ENCODE measurements around the gene HIVEP3.

HIVEP3 gene

GRCh38 chr1:41666981-41667631 is 251.6 kb downstream of the HIVEP3 start:
- peaks cover 0 to 23% (median 9%) of the 10 kb centered on the region in 3 experiments for H3K27me3 ChIP-seq (ENCODE audit: control insufficient read depth in 3 of 3, insufficient read depth in 3 of 3, low read depth in 1 of 3, low read length in 3 of 3)
- H2AK5ac ChIP-seq (ENCODE audit: low read depth, low read length), result no peak overlapping the region
- no peak overlapping the region for H3K27ac ChIP-seq (replicated peaks; ENCODE audit: low read length)
- no peak overlapping the region for H3K4me2 ChIP-seq (ENCODE audit: insufficient read depth, low read length, poor library complexity, severe bottlenecking)
- H3K9ac ChIP-seq (ENCODE audit: low read depth, low read length, poor library complexity), result no peak overlapping the region
- H3K23ac ChIP-seq (ENCODE audit: low read depth, low read length, poor library complexity), result no peak overlapping the region
- no peak overlapping the region for H4K91ac ChIP-seq (ENCODE audit: low read depth, low read length, poor library complexity)
- H3K4me3 ChIP-seq (ENCODE audit: low read length in 2 of 2), result no peak overlapping the region
- peaks cover 9 to 12% of the 10 kb centered on the region in 2 donors for H3K4me1 ChIP-seq (ENCODE audit: control insufficient read depth in 2 of 2, insufficient read depth in 1 of 2, low read depth in 1 of 2, low read length in 2 of 2)
- no peak overlapping the region for H2AFZ ChIP-seq (ENCODE audit: low read length)
- H3K18ac ChIP-seq (ENCODE audit: low read length), result no peak overlapping the region
- H2BK120ac ChIP-seq (ENCODE audit: low read depth, low read length), result no peak overlapping the region
- H3K14ac ChIP-seq (ENCODE audit: low read length), result no peak overlapping the region
- H3K36me3 ChIP-seq (replicated peaks in 1 of 2; ENCODE audit: control insufficient read depth in 2 of 2, insufficient read depth in 2 of 2, low read length in 2 of 2), result no peaks in the 10 kb centered on the region
- H2BK12ac ChIP-seq (ENCODE audit: low read length), result no peak overlapping the region
- H3K9me3 ChIP-seq (replicated peaks in 1 of 2; ENCODE audit: control insufficient read depth in 2 of 2, insufficient read depth in 1 of 2, low read depth in 1 of 2, low read length in 2 of 2), result no peaks in the 10 kb centered on the region
- no peak overlapping the region for H4K8ac ChIP-seq (ENCODE audit: low read depth, low read length)
- DNase-seq (ENCODE audit: low spot score), result no peak
- H2BK15ac ChIP-seq (ENCODE audit: low read length), result no peak overlapping the region
- H3K79me1 ChIP-seq (ENCODE audit: low read depth, low read length), result no peaks in the 10 kb centered on the region
- no CpG with 5 or more reads among the region's 3 CpGs for WGBS, 2 donors (ENCODE audit: extremely low coverage in 2 of 2, insufficient read length in 2 of 2, insufficient replicate concordance in 1 of 2)
- no peak overlapping the region for H3K4ac ChIP-seq (ENCODE audit: low read length)
- H2BK5ac ChIP-seq (ENCODE audit: low read length), result no peak overlapping the region

- Histone ChIP-seq H3K27ac (replicated peaks; ENCODE audit: low read length) (no peak overlapping the region), H3K79me1 (ENCODE audit: low read depth, low read length) (no peaks in the 10 kb centered on the region)
These were observed 252.5 kb downstream of the HIVEP3 start for GRCh38 chr1:41665962-41666917.

DNA sequence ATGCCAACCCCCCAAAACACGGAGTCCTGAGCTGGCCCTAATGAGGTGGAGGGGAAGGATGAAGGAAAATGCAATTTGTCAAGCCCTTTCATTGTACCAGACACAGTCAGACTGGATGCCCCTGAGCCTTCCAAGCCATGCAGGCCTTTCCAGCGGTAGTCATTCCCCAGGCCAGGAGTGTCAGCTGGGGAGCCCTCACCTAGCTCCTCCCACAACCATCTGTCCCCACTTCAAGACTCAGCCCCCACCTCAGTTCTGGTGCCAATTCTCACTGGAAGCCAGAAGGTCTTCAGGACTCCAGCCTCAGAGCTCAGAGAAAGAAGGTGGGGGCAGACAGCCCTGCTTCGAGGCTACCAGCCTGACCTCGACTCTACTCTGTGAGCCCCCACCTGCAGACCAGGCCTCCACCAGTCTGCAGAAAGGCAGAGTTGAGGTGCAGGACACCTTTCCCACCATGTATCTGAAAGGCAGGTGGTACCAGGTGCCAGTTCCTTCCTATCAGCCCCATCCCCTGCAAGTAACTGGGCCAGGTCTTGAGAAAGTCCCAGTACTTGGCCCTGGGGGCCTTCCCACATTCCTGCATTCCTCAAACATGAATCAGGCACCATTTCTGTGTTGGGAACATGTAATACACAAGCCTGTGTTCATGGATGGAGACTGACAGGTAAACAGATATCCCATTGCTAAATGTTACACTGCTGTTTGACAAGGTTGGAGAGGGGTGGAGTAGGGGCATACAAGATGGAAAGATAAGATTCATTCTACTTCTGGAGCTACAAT is 253.7 kb downstream of the HIVEP3 start:
- WGBS, 2 donors (ENCODE audit: extremely low coverage in 2 of 2, insufficient read length in 2 of 2, insufficient replicate concordance in 1 of 2), result no CpG with 5 or more reads among the region's 4 CpGs

More at GRCh38 chr1:41665962-41666917, 252.5 kb downstream of the HIVEP3 start:
- Histone ChIP-seq H3K4me1 (ENCODE audit: control insufficient read depth in 2 of 2, insufficient read depth in 1 of 2, low read depth in 1 of 2, low read length in 2 of 2) (peaks cover 12 to 15% of the 10 kb centered on the region in 2 donors), H3K4me2 (ENCODE audit: insufficient read depth, low read length, poor library complexity, severe bottlenecking) (no peak overlapping the region), H2BK12ac (ENCODE audit: low read length) (no peak overlapping the region), H2BK15ac (ENCODE audit: low read length) (no peak overlapping the region), H2AFZ (ENCODE audit: low read length) (no peak overlapping the region), H4K91ac (ENCODE audit: low read depth, low read length, poor library complexity) (no peak overlapping the region), H2BK120ac (ENCODE audit: low read depth, low read length) (no peak overlapping the region), H3K9me3 (replicated peaks in 1 of 2; ENCODE audit: control insufficient read depth in 2 of 2, insufficient read depth in 1 of 2, low read depth in 1 of 2, low read length in 2 of 2) (no peaks in the 10 kb centered on the region), H4K8ac (ENCODE audit: low read depth, low read length) (no peak overlapping the region), H3K14ac (ENCODE audit: low read length) (no peak overlapping the region), H3K27me3 (ENCODE audit: control insufficient read depth in 3 of 3, insufficient read depth in 3 of 3, low read depth in 1 of 3, low read length in 3 of 3) (peaks cover 5 to 30% (median 17%) of the 10 kb centered on the region in 3 experiments), H3K23ac (ENCODE audit: low read depth, low read length, poor library complexity) (no peak overlapping the region), H3K4ac (ENCODE audit: low read length) (no peak overlapping the region), H2BK5ac (ENCODE audit: low read length) (no peak overlapping the region), H2AK5ac (ENCODE audit: low read depth, low read length) (no peak overlapping the region), H3K4me3 (ENCODE audit: low read length in 2 of 2) (no peak overlapping the region), H3K36me3 (replicated peaks in 1 of 2; ENCODE audit: control insufficient read depth in 2 of 2, insufficient read depth in 2 of 2, low read length in 2 of 2) (no peaks in the 10 kb centered on the region), H3K18ac (ENCODE audit: low read length) (no peak overlapping the region), H3K9ac (ENCODE audit: low read depth, low read length, poor library complexity) (no peak overlapping the region)
- no peak for DNase-seq (ENCODE audit: low spot score)
- no CpG with 5 or more reads among the region's 6 CpGs for WGBS, 2 donors (ENCODE audit: extremely low coverage in 2 of 2, insufficient read length in 2 of 2, insufficient replicate concordance in 1 of 2)

More for the DNA sequence above, 253.7 kb downstream of the HIVEP3 start:
- H3K4me2 ChIP-seq (ENCODE audit: insufficient read depth, low read length, poor library complexity, severe bottlenecking), result no peak overlapping the region
- no peak overlapping the region for H3K27ac ChIP-seq (replicated peaks; ENCODE audit: low read length)
- no peak for DNase-seq (ENCODE audit: low spot score)
- no peak overlapping the region for H3K23ac ChIP-seq (ENCODE audit: low read depth, low read length, poor library complexity)
- no peaks in the 10 kb centered on the region for H3K79me1 ChIP-seq (ENCODE audit: low read depth, low read length)
- no peak overlapping the region for H2AFZ ChIP-seq (ENCODE audit: low read length)
- H3K4ac ChIP-seq (ENCODE audit: low read length), result no peak overlapping the region
- H2BK120ac ChIP-seq (ENCODE audit: low read depth, low read length), result no peak overlapping the region
- no peak overlapping the region for H3K9ac ChIP-seq (ENCODE audit: low read depth, low read length, poor library complexity)
- no peak overlapping the region for H3K4me3 ChIP-seq (ENCODE audit: low read length in 2 of 2)
- H4K91ac ChIP-seq (ENCODE audit: low read depth, low read length, poor library complexity), result no peak overlapping the region
- H3K4me1 ChIP-seq (ENCODE audit: control insufficient read depth in 2 of 2, insufficient read depth in 1 of 2, low read depth in 1 of 2, low read length in 2 of 2), result peaks cover 10 to 12% of the 10 kb centered on the region in 2 donors
- peak overlapping the region; percentile 21 for H3K18ac ChIP-seq (ENCODE audit: low read length)
- H3K9me3 ChIP-seq (replicated peaks in 1 of 2; ENCODE audit: control insufficient read depth in 2 of 2, insufficient read depth in 1 of 2, low read depth in 1 of 2, low read length in 2 of 2), result no peaks in the 10 kb centered on the region
- H2BK12ac ChIP-seq (ENCODE audit: low read length), result peak overlapping the region; percentile 5
- no peak overlapping the region for H2BK15ac ChIP-seq (ENCODE audit: low read length)
- H3K36me3 ChIP-seq (replicated peaks in 1 of 2; ENCODE audit: control insufficient read depth in 2 of 2, insufficient read depth in 2 of 2, low read length in 2 of 2), result no peaks in the 10 kb centered on the region
- H2AK5ac ChIP-seq (ENCODE audit: low read depth, low read length), result peak overlapping the region; percentile 22
- H3K14ac ChIP-seq (ENCODE audit: low read length), result no peak overlapping the region
- H4K8ac ChIP-seq (ENCODE audit: low read depth, low read length), result no peak overlapping the region
- no peak overlapping the region for H2BK5ac ChIP-seq (ENCODE audit: low read length)
- H3K27me3 ChIP-seq (ENCODE audit: control insufficient read depth in 3 of 3, insufficient read depth in 3 of 3, low read depth in 1 of 3, low read length in 3 of 3), result peaks cover 7 to 42% (median 28%) of the 10 kb centered on the region in 3 experiments
